Body of pancreas (tissue), 4 donors: ENCODE measurements around the gene DRC1.

Experiments used
- CTCF ChIP-seq, 7 experiments: fragments of 450-650 bp in 4 of 7; fragments of 200-600 bp in 3 of 7; sonication (generic) in 3 of 7; IDR thresholded peaks; one replicate each; pipeline ENCODE4 v1.5.1; 2016 to 2019; ENCODE audit warnings: antibody characterized with exemption in 7 of 7
- POLR2A ChIP-seq, 3 donors: fragments of 450-650 bp; IDR thresholded peaks; one replicate each; pipeline ENCODE4 v1.6.1; 2016; ENCODE audit warnings: antibody characterized with exemption in 3 of 3, mild to moderate bottlenecking in 2 of 3

GRCh38 chr2:26474261-26474785 lies 72.6 kb downstream of the DRC1 start:
- TF ChIP-seq CTCF (IDR thresholded peaks at IDR 0.05) (no peak), POLR2A (IDR thresholded peaks at IDR 0.05) (no peak)
